ENCODE measurements around the gene WFS1. TPM values are rescaled to one million over a fixed set of nuclear protein-coding genes. Genes with fewer than 3 reads are reported as not detected.

Gene WFS1
- total RNA-seq, 1 donor from 2014 or later: 70.5 TPM

GRCh38 chr4:6309777-6310176, 40.1 kb downstream of the WFS1 start:
- ATAC-seq (no peak), DNase-seq (no peak)
- intact Hi-C loops (cut with micrococcal nuclease): no loop called here

- DNase-seq (no peak), ATAC-seq (no peak)
- intact Hi-C loops (cut with micrococcal nuclease): no loop called here
Measured at GRCh38 chr4:6313216-6313615, 43.6 kb downstream of the WFS1 start.

GRCh38 chr4:6316461-6317003, 46.9 kb downstream of the WFS1 start:
- DNase-seq (no peak), ATAC-seq (no peak)
- intact Hi-C loops (cut with micrococcal nuclease): no loop called here

- DNase-seq: no peak
- no peak for ATAC-seq
Measured at GRCh38 chr4:6318206-6318605, 48.6 kb downstream of the WFS1 start.

GRCh38 chr4:6319530-6320150, 50.0 kb downstream of the WFS1 start:
- DNase-seq (no peak), ATAC-seq (no peak)
- intact Hi-C loops (cut with micrococcal nuclease): no loop called here

More at GRCh38 chr4:6318206-6318605, 48.6 kb downstream of the WFS1 start:
- intact Hi-C loops (cut with micrococcal nuclease): no loop called here

- ATAC-seq (no peak), DNase-seq (no peak)
- intact Hi-C loops (cut with micrococcal nuclease): no loop called here
Measured at GRCh38 chr4:6320663-6321062, 51.0 kb downstream of the WFS1 start.

- no peak for DNase-seq
- intact Hi-C loops (cut with micrococcal nuclease): no loop called here
- ATAC-seq: no peak
Measured at GRCh38 chr4:6321361-6321760, 51.7 kb downstream of the WFS1 start.

- DNase-seq (no peak), ATAC-seq (no peak)
- intact Hi-C loops (cut with micrococcal nuclease): no loop called here
Measured at GRCh38 chr4:6322067-6322760, 52.6 kb downstream of the WFS1 start.

GRCh38 chr4:6322761-6323566, 53.3 kb downstream of the WFS1 start:
- intact Hi-C loops (cut with micrococcal nuclease): no loop called here
- ATAC-seq (no peak), DNase-seq (no peak)

GRCh38 chr4:6324461-6324998, 54.9 kb downstream of the WFS1 start:
- no peak for ATAC-seq
- no peak for DNase-seq
- intact Hi-C loops (cut with micrococcal nuclease): no loop called here

- peak; percentile 66 for ATAC-seq
- intact Hi-C loops (cut with micrococcal nuclease): no loop called here
- peak; percentile 55 for DNase-seq
Measured at GRCh38 chr4:6324999-6325787, 55.5 kb downstream of the WFS1 start.

- no peak for DNase-seq
- intact Hi-C loops (cut with micrococcal nuclease): no loop called here
Measured at GRCh38 chr4:6325788-6326290, 56.2 kb downstream of the WFS1 start.

GRCh38 chr4:6326312-6327060, 56.8 kb downstream of the WFS1 start:
- DNase-seq (no peak), ATAC-seq (no peak)
- intact Hi-C loops (cut with micrococcal nuclease): loop anchor here (1.0 kb wide), 1 partner anchor 76 kb away; no protein-coding TSS in a partner anchor

More at GRCh38 chr4:6325788-6326290, 56.2 kb downstream of the WFS1 start:
- no peak for ATAC-seq

- DNase-seq (peak; percentile 89), ATAC-seq (peak; percentile 78)
- intact Hi-C loops (cut with micrococcal nuclease): loop anchor here (1.0 kb wide), 1 partner anchor 77 kb away; no protein-coding TSS in a partner anchor
Measured at GRCh38 chr4:6327220-6327917, 57.7 kb downstream of the WFS1 start.

- intact Hi-C loops (cut with micrococcal nuclease): no loop called here
- ATAC-seq: no peak
- DNase-seq: no peak
Measured at GRCh38 chr4:6328526-6328925, 58.9 kb downstream of the WFS1 start.

- DNase-seq: no peak
- intact Hi-C loops (cut with micrococcal nuclease): no loop called here
- ATAC-seq: no peak
Measured at GRCh38 chr4:6329478-6330383, 60.1 kb downstream of the WFS1 start.

All from left ventricle myocardium superior (tissue), 1 donor.